Endothelial cell of umbilical vein (primary cell): Measurements from ENCODE around the gene ITPR1. TPM values are rescaled to one million over a fixed set of nuclear protein-coding genes. Genes with fewer than 3 reads are reported as not detected.

Experiments used
- BruUV-seq: library from RNA; stranded (reverse); fragments of 400-500 nt; replicated peaks from 2 replicates; lab custom pipeline; 2021; lab: Mats Ljungman, UMichigan
- CTCF ChIA-PET: fragments of 300-600, 350-600 bp; sonication (Branson Sonifier 250); formaldehyde crosslinking; loops from one replicate; lab custom pipeline; 2021; ENCODE audit warnings: antibody characterized with exemption, inconsistent platforms; lab: Charles Lee
- POLR2A ChIA-PET: fragments of 300-600, 350-600 bp; sonication (Branson Sonifier 250); formaldehyde crosslinking; loops from one replicate; lab custom pipeline; 2021; ENCODE audit warnings: antibody characterized with exemption, inconsistent platforms; lab: Charles Lee
- DNase-seq: peaks from one replicate; pipeline ENCODE4 v3.0.0-alpha.2; 2011; ENCODE audit warnings: low read depth, low spot score
- FAIRE-seq: peaks from 2 replicates; lab custom pipeline; 2011; peaks lifted over from hg19 to GRCh38; lab: Jason Lieb, UNC
- H2AFZ ChIP-seq: 2 replicates; pipeline ENCODE4 v1.6.0; 2012; ENCODE audit warnings: low read depth, low read length, control low read depth, inconsistent platforms
- H3K27ac ChIP-seq: 2 replicates; pipeline ENCODE4 v1.5.1; 2011; ENCODE audit warnings: low read depth, mild to moderate bottlenecking, control low read depth, low read length, moderate library complexity; ENCODE audit not compliant: insufficient read depth
- H3K27me3 ChIP-seq, 2 experiments: 2 replicates each; pipeline versions ENCODE4 v1.6.0 to v1.6.1; 2011; ENCODE audit warnings: low read length in 2 of 2, mixed read lengths in 1 of 2; ENCODE audit not compliant: control insufficient read depth in 2 of 2, insufficient read depth in 2 of 2
- H3K36me3 ChIP-seq, 2 experiments: 2 replicates in 1 of 2; 3 replicates in 1 of 2; pipeline ENCODE4 v1.5.1; 2011; ENCODE audit warnings: low read length in 2 of 2, mild to moderate bottlenecking in 1 of 2, moderate library complexity in 1 of 2; ENCODE audit not compliant: control insufficient read depth in 2 of 2, insufficient read depth in 2 of 2; ENCODE audit errors: extremely low read depth in 1 of 2
- H3K4me1 ChIP-seq: 3 replicates; pipeline ENCODE4 v1.5.1; 2011; ENCODE audit warnings: mild to moderate bottlenecking, low read length; ENCODE audit not compliant: control insufficient read depth, insufficient read depth; ENCODE audit errors: extremely low read depth
- H3K4me2 ChIP-seq: 2 replicates; pipeline ENCODE4 v1.6.1; 2011; ENCODE audit warnings: low read length, control low read depth, mixed read lengths; ENCODE audit not compliant: insufficient read depth
- H3K4me3 ChIP-seq, 3 experiments: fragments of 200-600 bp in 1 of 3; sonication (generic), shearing (Covaris generic) in 1 of 3; replicated peaks in 1 of 3; 2 replicates each; pipeline ENCODE4 v1.5.1; 2011 to 2016; ENCODE audit warnings: control low read depth in 3 of 3, low read length in 3 of 3, mild to moderate bottlenecking in 2 of 3, inconsistent platforms in 1 of 3, low read depth in 1 of 3, moderate library complexity in 1 of 3; ENCODE audit not compliant: insufficient read depth in 1 of 3
- H3K79me2 ChIP-seq: 2 replicates; pipeline ENCODE4 v1.6.0; 2012; ENCODE audit warnings: low read length, inconsistent platforms; ENCODE audit not compliant: control insufficient read depth, insufficient read depth
- H3K9ac ChIP-seq: replicated peaks from 2 replicates; pipeline ENCODE3; 2011; ENCODE audit warnings: low read length, control low read depth; ENCODE audit not compliant: insufficient read depth; ENCODE audit errors: extremely low read depth
- H3K9me1 ChIP-seq: replicated peaks from 3 replicates; pipeline ENCODE4 v1.6.0; 2011; ENCODE audit warnings: mild to moderate bottlenecking, low read length; ENCODE audit not compliant: control insufficient read depth, insufficient read depth; ENCODE audit errors: extremely low read depth
- H3K9me3 ChIP-seq: replicated peaks from 2 replicates; pipeline ENCODE4 v1.5.1; 2012; ENCODE audit warnings: low read length, inconsistent platforms; ENCODE audit not compliant: control insufficient read depth, insufficient read depth
- H4K20me1 ChIP-seq: replicated peaks from 2 replicates; pipeline ENCODE3; 2011; ENCODE audit warnings: mild to moderate bottlenecking, low read length; ENCODE audit not compliant: control insufficient read depth, insufficient read depth; ENCODE audit errors: extremely low read depth
- CTCF ChIP-seq, 2 donors: IDR thresholded peaks; 1 replicate in 1 of 2; 2 replicates in 1 of 2; pipeline ENCODE4 v1.5.1; 2011; ENCODE audit warnings: low read length in 2 of 2, mild to moderate bottlenecking in 2 of 2, moderate library complexity in 2 of 2, control low read depth in 1 of 2, inconsistent platforms in 1 of 2, low read depth in 1 of 2; ENCODE audit not compliant: insufficient read depth in 1 of 2; ENCODE audit errors: extremely low read depth in 1 of 2
- EZH2 ChIP-seq: IDR thresholded peaks from 2 replicates; pipeline ENCODE4 v1.6.1; 2012; ENCODE audit warnings: borderline replicate concordance, low read depth, mild to moderate bottlenecking, moderate library complexity, low read length, inconsistent platforms; ENCODE audit not compliant: severe bottlenecking
- FOS ChIP-seq: IDR thresholded peaks from 2 replicates; pipeline ENCODE4 v1.6.1; 2011; ENCODE audit warnings: mild to moderate bottlenecking, low read length, moderate library complexity, borderline replicate concordance; ENCODE audit not compliant: insufficient read depth
- GATA2 ChIP-seq: IDR thresholded peaks from 2 replicates; pipeline ENCODE4 v1.7.0; 2011; ENCODE audit warnings: low read depth, mild to moderate bottlenecking, moderate library complexity, mixed read lengths, low read length; ENCODE audit not compliant: insufficient read length, insufficient read depth
- JUN ChIP-seq: IDR thresholded peaks from 2 replicates; pipeline ENCODE4 v1.6.1; 2011; ENCODE audit warnings: borderline replicate concordance, low read depth; ENCODE audit not compliant: insufficient read length, insufficient read depth
- MAX ChIP-seq: IDR thresholded peaks from 2 replicates; pipeline ENCODE4 v1.6.1; 2011; ENCODE audit not compliant: insufficient read depth, insufficient read length
- MYC ChIP-seq: IDR thresholded peaks from one replicate; pipeline ENCODE4 v1.6.1; 2011; ENCODE audit warnings: mild to moderate bottlenecking, low read depth, low read length
- POLR2A ChIP-seq: IDR thresholded peaks from 2 replicates; pipeline ENCODE4 v1.6.1; 2012; ENCODE audit warnings: low read depth, mild to moderate bottlenecking, control low read depth, low read length
- POLR2AphosphoS5 ChIP-seq: IDR thresholded peaks from 2 replicates; pipeline ENCODE4 v1.6.1; 2012; ENCODE audit warnings: low read depth, mild to moderate bottlenecking, control low read depth, low read length, moderate library complexity; ENCODE audit not compliant: insufficient read depth
- dilution Hi-C: fragments of 300-500 bp; cut with MboI; formaldehyde crosslinking; loops from one replicate; pipeline ENCODE4 v1.15.0; 2019; ENCODE audit warnings: low sequenced_read_pairs; ENCODE audit not compliant: extremely low pct_ligation_motif_present
- intact Hi-C: fragments of 100-400 bp; cut with micrococcal nuclease; formaldehyde crosslinking; loops from one replicate; pipeline ENCODE4 v1.10.0; 2022
- polyA plus RNA-seq, 4 experiments: library from polyadenylated mRNA; depleted of rRNA in 3 of 4; stranded (reverse) in 3 of 4; unstranded in 1 of 4; fragments of >200 nt; gene quantifications; 2 replicates each; pipeline versions ENCODE4 v1.2.1 to v1.2.3, GENCODE V29; 2011 to 2012; ENCODE audit warnings: missing spikeins in 1 of 4
- total RNA-seq: library from RNA; stranded (reverse); gene quantifications from 2 replicates; pipeline ENCODE4 v1.2.3, GENCODE V29; 2021

The ITPR1 gene
- total and polyA plus RNA-seq, 2 donors (not counting 3 experiments of a cell fraction or from before 2014, with no cell fraction given) = 5.1 to 16.1 TPM

- POLR2A ChIA-PET = no interaction called here
- no TSS peak for BruUV-seq
- Histone ChIP-seq H4K20me1 (no peaks in the 10 kb centered on the region), H3K27me3 (no peaks in the 10 kb centered on the region), H3K4me2 (no peak overlapping the region), H3K9me3 (no peaks in the 10 kb centered on the region), H3K79me2 (no peaks in the 10 kb centered on the region), H3K9ac (no peak overlapping the region), H2AFZ (no peak overlapping the region), H3K36me3 (no peaks in the 10 kb centered on the region), H3K4me1 (no peaks in the 10 kb centered on the region), H3K4me3 (no peak overlapping the region), H3K9me1 (no peaks in the 10 kb centered on the region), H3K27ac (no peak overlapping the region)
- TF ChIP-seq MYC (no peak), EZH2 (no peak)
- dilution Hi-C loops = no loop called here
- FAIRE-seq (no peak), DNase-seq (no peak)
- intact Hi-C loops = no loop called here
- CTCF ChIA-PET = interaction anchor here (1.2 to 1.3 kb wide), 2 partner anchors 17 to 19 kb away, joined by 3 to 7 read pairs; no protein-coding TSS in a partner anchor
Observed at GRCh38 chr3:4730719-4731118, 237.6 kb downstream of the ITPR1 start.

- Histone ChIP-seq H3K4me3 (no peak overlapping the region), H3K4me1 (no peaks in the 10 kb centered on the region), H3K27me3 (no peaks in the 10 kb centered on the region), H3K9me1 (no peaks in the 10 kb centered on the region), H3K36me3 (no peaks in the 10 kb centered on the region), H3K9me3 (no peaks in the 10 kb centered on the region), H3K9ac (no peak overlapping the region), H3K79me2 (no peaks in the 10 kb centered on the region), H2AFZ (no peak overlapping the region), H4K20me1 (no peaks in the 10 kb centered on the region), H3K4me2 (no peak overlapping the region), H3K27ac (no peak overlapping the region)
- FAIRE-seq = no peak
- no TSS peak for BruUV-seq
- intact Hi-C loops (no loop called here), dilution Hi-C loops (no loop called here)
- ChIA-PET CTCF (interaction anchor here (0.7 to 1.2 kb wide), 2 partner anchors 11 to 17 kb away, joined by 3 to 7 read pairs; no protein-coding TSS in a partner anchor), POLR2A (no interaction called here)
- no peak for DNase-seq
- TF ChIP-seq POLR2A = no peak
- TF ChIP-seq MAX = no peak
- no peak for TF ChIP-seq POLR2AphosphoS5
- TF ChIP-seq EZH2 = no peak
- no peak for TF ChIP-seq GATA2
- TF ChIP-seq FOS = no peak
- TF ChIP-seq CTCF (IDR thresholded peaks at IDR 0.05; ENCODE audit: extremely low read depth in 1 of 2, insufficient read depth in 1 of 2, low read depth in 1 of 2, low read length in 2 of 2) = no peak
- TF ChIP-seq JUN = no peak
- TF ChIP-seq MYC = no peak
Observed at GRCh38 chr3:4731543-4732111, 238.5 kb downstream of the ITPR1 start.
